Fibroblast of mammary gland (primary cell): ENCODE measurements around the gene AKAP9.
A peak's percentile ranks its signal among the peaks of the same experiment; 100 is the strongest.
"Not testable (repeated sequence)": the region's sequence is repeated elsewhere in the genome, so short reads cannot be mapped to it uniquely, and the experiment has no call there.

ENCODE experiments used
- DNase-seq: peaks from one replicate; pipeline ENCODE4 v3.0.0-alpha.2; 2010; ENCODE audit warnings: low read depth
- H3K4me3 ChIP-seq: 2 replicates; pipeline ENCODE4 v1.5.1; 2011; ENCODE audit warnings: low read depth, mild to moderate bottlenecking, low read length, moderate library complexity; ENCODE audit not compliant: control insufficient read depth
- TF ChIP-seq, protein P1 (sequence below): conservative IDR thresholded peaks from 2 replicates; pipeline ENCODE4 v1.5.1; 2011; ENCODE audit warnings: low read depth, low read length, inconsistent platforms; ENCODE audit not compliant: control insufficient read depth, insufficient read depth

The AKAP9 gene

DNA sequence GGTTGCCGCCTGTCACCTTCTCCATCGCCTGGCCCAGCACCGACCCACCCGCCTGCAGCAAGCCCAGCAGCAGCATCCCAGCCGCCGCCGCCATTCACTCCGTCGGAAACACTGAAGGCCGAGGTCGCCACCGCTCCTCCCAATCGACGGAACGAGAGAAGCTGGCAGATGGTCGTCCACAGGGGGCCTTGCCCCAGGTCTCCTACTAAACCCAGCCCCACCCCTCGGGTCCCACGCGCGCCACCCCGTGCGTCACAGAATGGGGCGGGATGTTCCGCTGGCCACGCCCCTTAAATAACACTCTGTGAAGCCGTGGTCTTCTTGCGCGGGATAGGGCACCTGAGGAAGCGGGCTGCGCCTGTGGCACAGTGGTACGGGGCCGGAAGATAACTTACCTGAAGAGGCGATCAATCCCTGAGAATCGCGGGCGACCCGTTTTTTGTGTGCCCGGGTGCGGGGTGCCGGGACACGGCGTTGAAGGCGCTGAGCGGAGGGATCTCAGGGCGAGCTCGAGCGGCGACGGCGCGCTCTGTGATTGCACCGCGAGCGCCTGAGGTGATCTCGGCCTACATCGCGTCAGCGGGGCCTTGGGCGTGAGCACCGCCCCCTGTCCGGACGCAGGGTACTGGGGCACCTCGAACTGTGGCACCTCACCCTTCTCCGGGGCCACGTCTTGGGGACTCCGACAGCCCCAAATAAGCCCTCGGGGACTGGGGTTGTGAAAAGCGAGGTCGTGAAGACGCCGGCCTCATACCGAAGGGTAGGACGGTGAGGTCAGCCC lies 193.8 kb downstream of the AKAP9 start, which contains the start of gene CYP51A1:
Gene CYP51A1, minus strand, starts transcription at position 207 of the 781 bp plus-strand sequence. Its CDS starts 113 bp downstream, at position 94.
- TF ChIP-seq, protein P1, sequence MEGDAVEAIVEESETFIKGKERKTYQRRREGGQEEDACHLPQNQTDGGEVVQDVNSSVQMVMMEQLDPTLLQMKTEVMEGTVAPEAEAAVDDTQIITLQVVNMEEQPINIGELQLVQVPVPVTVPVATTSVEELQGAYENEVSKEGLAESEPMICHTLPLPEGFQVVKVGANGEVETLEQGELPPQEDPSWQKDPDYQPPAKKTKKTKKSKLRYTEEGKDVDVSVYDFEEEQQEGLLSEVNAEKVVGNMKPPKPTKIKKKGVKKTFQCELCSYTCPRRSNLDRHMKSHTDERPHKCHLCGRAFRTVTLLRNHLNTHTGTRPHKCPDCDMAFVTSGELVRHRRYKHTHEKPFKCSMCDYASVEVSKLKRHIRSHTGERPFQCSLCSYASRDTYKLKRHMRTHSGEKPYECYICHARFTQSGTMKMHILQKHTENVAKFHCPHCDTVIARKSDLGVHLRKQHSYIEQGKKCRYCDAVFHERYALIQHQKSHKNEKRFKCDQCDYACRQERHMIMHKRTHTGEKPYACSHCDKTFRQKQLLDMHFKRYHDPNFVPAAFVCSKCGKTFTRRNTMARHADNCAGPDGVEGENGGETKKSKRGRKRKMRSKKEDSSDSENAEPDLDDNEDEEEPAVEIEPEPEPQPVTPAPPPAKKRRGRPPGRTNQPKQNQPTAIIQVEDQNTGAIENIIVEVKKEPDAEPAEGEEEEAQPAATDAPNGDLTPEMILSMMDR, result no peak
- DNase-seq, result peak; percentile 92
- peak within 1 kb of the TSS; percentile 94 for H3K4me3 ChIP-seq

DNA sequence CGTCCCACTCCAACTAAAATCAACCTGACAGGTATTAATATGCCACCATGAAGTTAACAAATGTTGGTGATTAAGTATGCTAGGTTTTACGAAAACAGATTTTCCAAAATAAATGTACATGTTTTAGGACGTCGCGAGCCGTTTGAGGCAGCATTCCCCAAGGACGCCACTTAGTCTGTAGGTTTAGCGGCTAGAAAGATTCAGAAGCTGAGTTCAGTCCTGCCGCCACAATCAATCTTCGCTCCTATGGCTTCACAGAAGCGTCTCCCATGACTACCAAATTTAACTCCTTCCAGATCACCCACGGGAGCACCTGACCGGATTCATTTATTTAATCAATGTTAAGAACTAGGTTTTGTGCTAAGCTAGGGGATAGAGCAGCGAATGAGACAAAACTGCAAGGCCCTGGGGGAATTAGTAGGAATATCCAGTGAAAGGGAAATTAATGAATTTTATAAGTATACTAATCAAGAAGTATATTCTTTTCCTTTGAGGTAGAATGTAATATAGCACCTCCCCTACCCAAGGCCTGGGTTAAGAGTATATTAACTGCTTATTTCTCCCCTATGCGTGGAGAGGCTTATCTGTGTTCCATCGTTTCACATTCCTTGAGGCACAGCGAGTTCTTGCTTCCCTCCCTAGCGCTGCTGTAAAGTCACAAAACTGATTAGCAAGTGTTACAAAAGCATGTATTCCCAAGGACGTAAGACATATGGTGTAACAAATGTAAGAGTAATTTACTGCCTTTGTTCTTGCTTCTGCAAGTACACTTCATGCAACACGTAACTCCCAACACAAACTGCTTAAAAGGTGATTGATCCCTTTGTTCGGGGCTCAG lies 194.6 kb downstream of the AKAP9 start:
- DNase-seq, result peak; percentile 46
- TF ChIP-seq, protein P1, result no peak
- peak overlapping the region; percentile 94 for H3K4me3 ChIP-seq

DNA sequence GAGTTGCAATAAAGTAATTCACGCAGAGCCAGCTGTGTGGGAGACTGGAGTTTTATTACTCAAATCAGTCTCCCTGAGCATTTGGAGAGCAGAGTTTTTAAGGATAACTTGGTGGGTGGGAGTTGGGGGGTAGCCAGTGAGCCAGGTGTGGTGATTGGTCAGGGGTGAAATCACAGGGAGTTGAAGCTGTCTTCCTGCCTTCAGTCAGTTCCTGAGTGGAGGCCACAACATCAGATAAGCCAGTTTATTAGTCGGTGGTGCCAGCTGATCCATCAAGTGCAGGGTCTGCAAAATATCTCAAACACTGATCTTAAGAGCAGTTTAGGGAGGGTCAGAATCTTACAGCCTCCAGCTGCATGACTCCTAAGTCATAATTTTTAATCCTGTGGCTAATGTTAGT lies 196.9 kb downstream of the AKAP9 start:
- TF ChIP-seq, protein P1, result no peak
- H3K4me3 ChIP-seq, result no peak overlapping the region
- DNase-seq, result no peak

DNA sequence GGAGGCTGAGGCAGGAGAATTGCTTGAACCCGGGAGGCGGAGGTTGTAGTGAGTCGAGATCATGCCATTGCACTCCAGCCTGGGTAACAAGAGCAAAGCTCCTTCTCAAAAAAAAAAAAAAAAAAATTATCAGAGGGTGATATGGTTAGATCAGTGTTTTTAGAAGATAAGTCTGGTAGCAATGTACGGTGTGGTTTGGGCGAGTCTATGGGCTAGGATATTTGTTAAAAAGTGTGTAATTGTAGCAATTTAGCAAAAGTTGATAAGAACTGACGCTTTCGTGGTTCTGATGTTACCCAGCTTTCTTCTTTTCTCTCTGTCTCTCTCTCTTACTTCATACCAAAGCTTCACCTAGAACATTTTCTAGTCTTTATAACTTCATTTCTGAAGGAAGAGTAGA lies 200.5 kb downstream of the AKAP9 start:
- no peak for DNase-seq
- H3K4me3 ChIP-seq, result no peak overlapping the region
- TF ChIP-seq, protein P1, result no peak

DNA sequence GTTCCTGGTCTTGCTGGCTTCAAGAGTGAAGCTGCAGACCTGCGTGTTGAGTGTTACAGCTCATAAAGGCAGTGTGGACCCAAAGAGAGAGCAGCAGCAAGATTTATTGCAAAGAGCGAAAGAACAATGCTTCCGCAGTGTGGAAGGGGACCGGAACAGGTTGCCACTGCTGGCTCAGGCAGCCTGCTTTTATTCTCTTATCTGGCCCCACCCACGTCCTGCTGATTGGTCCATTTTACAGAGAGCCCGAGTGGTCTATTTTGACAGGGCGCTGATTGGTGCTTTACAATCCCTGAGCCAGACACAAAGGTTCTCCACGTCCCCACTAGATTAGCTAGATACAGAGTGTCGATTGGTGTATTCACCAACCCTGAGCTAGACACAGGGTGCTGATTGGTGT lies 202.1 kb downstream of the AKAP9 start:
- not testable (repeated sequence) for H3K4me3 ChIP-seq, DNase-seq

DNA sequence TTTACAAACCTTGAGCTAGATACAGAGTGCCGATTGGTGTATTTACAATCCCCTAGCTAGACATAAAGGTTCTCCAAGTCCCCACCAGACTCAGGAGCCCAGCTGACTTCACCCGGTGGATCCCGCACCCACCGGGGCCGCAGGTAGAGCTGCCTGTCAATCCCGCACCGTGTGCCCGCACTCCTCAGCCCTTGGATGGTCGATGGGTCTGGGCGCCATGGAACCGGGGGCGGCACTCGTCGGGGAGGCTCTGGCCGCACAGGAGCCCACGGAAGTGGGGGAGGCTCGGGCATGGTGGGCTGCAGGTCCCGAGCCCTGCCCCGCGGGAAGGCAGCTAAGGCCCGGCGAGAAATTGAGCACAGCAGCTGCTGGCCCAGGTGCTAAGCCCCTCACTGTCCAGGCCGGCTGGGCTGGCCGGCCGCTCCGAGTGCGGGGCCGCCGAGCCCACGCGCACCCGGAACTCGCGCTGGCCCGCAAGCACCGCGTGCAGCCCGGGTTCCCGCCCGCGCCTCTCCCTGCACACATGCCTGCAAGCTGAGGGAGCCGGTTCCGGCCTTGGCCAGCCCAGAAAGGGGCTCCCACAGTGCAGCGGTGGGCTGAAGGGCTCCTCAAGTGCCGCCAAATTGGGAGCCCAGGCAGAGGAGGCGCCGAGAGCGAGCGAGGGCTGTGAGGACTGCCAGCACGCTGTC lies 202.7 kb downstream of the AKAP9 start:
- DNase-seq, H3K4me3 ChIP-seq: not testable (repeated sequence)

DNA sequence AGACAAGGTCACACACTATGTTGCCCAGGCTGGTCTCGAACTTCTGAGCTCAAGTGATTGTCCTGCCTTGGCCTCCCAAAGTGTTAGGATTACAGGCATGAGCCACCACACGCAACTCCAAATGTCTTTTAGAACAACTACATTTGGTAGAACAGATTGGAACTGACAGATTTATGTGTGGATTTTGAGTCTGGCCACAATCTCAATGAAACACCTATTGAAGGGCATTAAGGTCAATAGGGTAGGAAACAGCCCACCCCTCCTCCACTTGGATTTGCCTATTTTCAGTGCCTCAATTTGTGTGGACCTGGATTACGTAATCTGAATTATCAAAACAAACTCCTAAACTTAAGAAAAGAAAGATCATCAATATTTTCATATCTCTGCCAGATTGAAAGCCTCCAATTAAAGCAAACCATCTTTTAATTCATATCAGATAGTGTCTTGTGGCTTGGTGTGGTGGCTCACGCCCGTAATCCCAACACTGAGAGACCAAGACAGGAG lies 209.1 kb downstream of the AKAP9 start:
- TF ChIP-seq, protein P1, result no peak
- H3K4me3 ChIP-seq, result no peak overlapping the region
- no peak for DNase-seq
